Smooth muscle cell (in vitro differentiated cells): ENCODE data around the gene KIF11. TPM values are rescaled to one million over a fixed set of nuclear protein-coding genes. Genes with fewer than 3 reads are reported as not detected.

Experiments used
- DNase-seq: peaks from one replicate; lab custom pipeline; 2025; ENCODE audit not compliant: unreplicated experiment; lab: John Stamatoyannopoulos, UW
- H2AFZ ChIP-seq: fragments of 200-600 bp; sonication (generic); 2 replicates; pipeline ENCODE4 v1.6.0; 2016; ENCODE audit warnings: antibody characterized with exemption, low read depth, mild to moderate bottlenecking
- H3F3A ChIP-seq: fragments of 200-600 bp; sonication (generic); 2 replicates; pipeline ENCODE4 v1.6.0; 2017; ENCODE audit warnings: antibody characterized with exemption, low read depth
- H3K27ac ChIP-seq: fragments of 200-600 bp; sonication (generic); 2 replicates; pipeline ENCODE4 v1.5.1; 2016; ENCODE audit warnings: low read depth, mild to moderate bottlenecking
- H3K27me3 ChIP-seq: fragments of 200-600 bp; sonication (generic); 2 replicates; pipeline ENCODE4 v1.6.1; 2016; ENCODE audit warnings: low read depth, mild to moderate bottlenecking
- H3K36me3 ChIP-seq: fragments of 200-600 bp; sonication (generic); 2 replicates; pipeline ENCODE4 v1.5.1; 2016; ENCODE audit warnings: low read depth
- H3K4me1 ChIP-seq: fragments of 200-600 bp; sonication (generic); 2 replicates; pipeline ENCODE4 v1.5.1; 2016; ENCODE audit warnings: low read depth
- H3K4me2 ChIP-seq: fragments of 200-600 bp; sonication (generic); 2 replicates; pipeline ENCODE4 v1.6.0; 2016; ENCODE audit warnings: mild to moderate bottlenecking
- H3K4me3 ChIP-seq: fragments of 200-600 bp; sonication (generic); 2 replicates; pipeline ENCODE4 v1.5.1; 2016; ENCODE audit warnings: mild to moderate bottlenecking
- H3K79me2 ChIP-seq: fragments of 200-600 bp; sonication (generic); 2 replicates; pipeline ENCODE4 v1.6.0; 2016; ENCODE audit warnings: low read depth, mild to moderate bottlenecking
- H3K9ac ChIP-seq: fragments of 200-600 bp; sonication (generic); 2 replicates; pipeline ENCODE4 v1.6.0; 2016; ENCODE audit warnings: low read depth
- H3K9me3 ChIP-seq: fragments of 200-600 bp; sonication (generic); replicated peaks from 2 replicates; pipeline ENCODE4 v1.5.1; 2016; ENCODE audit warnings: low read depth
- H4K20me1 ChIP-seq: fragments of 200-600 bp; sonication (generic); 2 replicates; pipeline ENCODE4 v1.6.0; 2016; ENCODE audit warnings: low read depth
- CTCF ChIP-seq: fragments of 200-600 bp; sonication (generic); IDR thresholded peaks from 2 replicates; pipeline ENCODE4 v1.5.1; 2017; ENCODE audit warnings: borderline replicate concordance, mild to moderate bottlenecking, antibody characterized with exemption; ENCODE audit not compliant: insufficient read depth, poor library complexity, severe bottlenecking
- WGBS: methylation state at CpG from one replicate; pipeline ENCODE4 v1.1.7; 2016; ENCODE audit warnings: low lambda C conversion rate; 5-methylcytosine and 5-hydroxymethylcytosine counted together
- polyA plus RNA-seq: library from polyadenylated mRNA; unstranded; fragments of >200 nt; fragmentation: Nextera tagmentation; extraction: Ambion mirVana; gene quantifications from 2 replicates; pipeline ENCODE4 v1.2.1, GENCODE V29; 2016
- total RNA-seq: library from RNA; depleted of rRNA; stranded (reverse); fragments of >200 nt; gene quantifications from 2 replicates; pipeline ENCODE4 v1.2.3, GENCODE V29; 2014

Gene KIF11
- total and polyA plus RNA-seq, 2 experiments from 2014 or later, result 6.0 to 9.1 TPM

- WGBS, result 10% methylated on average over 2 of the region's 2 CpGs
- peaks cover 39% of the 10 kb centered on the region for H3K79me2 ChIP-seq
These were observed 21.3 kb upstream of the KIF11 start for GRCh38 chr10:92571649-92572048.

GRCh38 chr10:92572362-92573090 is 20.4 kb upstream of the KIF11 start:
- H3K79me2 ChIP-seq, result peaks cover 30% of the 10 kb centered on the region
- H2AFZ ChIP-seq, result peak overlapping the region; percentile 91
- H3K4me1 ChIP-seq, result peaks cover 20% of the 10 kb centered on the region
- no peaks in the 10 kb centered on the region for H3K27me3 ChIP-seq
- 24% methylated on average over 8 of the region's 8 CpGs for WGBS
- peak overlapping the region; percentile 93 for H3K9ac ChIP-seq
- peaks cover 28% of the 10 kb centered on the region for H4K20me1 ChIP-seq
- no peaks in the 10 kb centered on the region for H3K36me3 ChIP-seq
- peak overlapping the region; percentile 91 for H3K4me2 ChIP-seq
- peak overlapping the region; percentile 70 for H3K4me3 ChIP-seq
- TF ChIP-seq CTCF, result no peak
- H3F3A ChIP-seq, result no peaks in the 10 kb centered on the region
- H3K9me3 ChIP-seq, result no peaks in the 10 kb centered on the region
- H3K27ac ChIP-seq, result peak overlapping the region; percentile 93
- DNase-seq, result peak; percentile 18

More at GRCh38 chr10:92571649-92572048, 21.3 kb upstream of the KIF11 start:
- peak overlapping the region; percentile 91 for H3K4me2 ChIP-seq
- peaks cover 36% of the 10 kb centered on the region for H4K20me1 ChIP-seq
- H3K36me3 ChIP-seq, result no peaks in the 10 kb centered on the region
- no peak overlapping the region for H3K27ac ChIP-seq
- peaks cover 20% of the 10 kb centered on the region for H3K4me1 ChIP-seq
- no peak overlapping the region for H3K9ac ChIP-seq
- H3K9me3 ChIP-seq, result no peaks in the 10 kb centered on the region
- no peak overlapping the region for H2AFZ ChIP-seq
- no peaks in the 10 kb centered on the region for H3K27me3 ChIP-seq
- H3F3A ChIP-seq, result no peaks in the 10 kb centered on the region
- peak overlapping the region; percentile 70 for H3K4me3 ChIP-seq
- no peak for TF ChIP-seq CTCF
- no peak for DNase-seq

GRCh38 chr10:92573091-92573797 is 19.7 kb upstream of the KIF11 start:
- no peaks in the 10 kb centered on the region for H3F3A ChIP-seq
- peak overlapping the region; percentile 93 for H3K9ac ChIP-seq
- H3K4me1 ChIP-seq, result peaks cover 20% of the 10 kb centered on the region
- DNase-seq, result peak; percentile 22
- peaks cover 25% of the 10 kb centered on the region for H3K79me2 ChIP-seq
- H4K20me1 ChIP-seq, result peaks cover 20% of the 10 kb centered on the region
- H3K4me3 ChIP-seq, result peak overlapping the region; percentile 70
- H3K27ac ChIP-seq, result peak overlapping the region; percentile 93
- under 1% methylated on average over 41 of the region's 56 CpGs for WGBS
- peak overlapping the region; percentile 91 for H2AFZ ChIP-seq
- TF ChIP-seq CTCF, result no peak
- no peaks in the 10 kb centered on the region for H3K9me3 ChIP-seq
- no peaks in the 10 kb centered on the region for H3K27me3 ChIP-seq
- peak overlapping the region; percentile 91 for H3K4me2 ChIP-seq
- no peaks in the 10 kb centered on the region for H3K36me3 ChIP-seq
